ENCODE data around the gene PAIP1.

DNA sequence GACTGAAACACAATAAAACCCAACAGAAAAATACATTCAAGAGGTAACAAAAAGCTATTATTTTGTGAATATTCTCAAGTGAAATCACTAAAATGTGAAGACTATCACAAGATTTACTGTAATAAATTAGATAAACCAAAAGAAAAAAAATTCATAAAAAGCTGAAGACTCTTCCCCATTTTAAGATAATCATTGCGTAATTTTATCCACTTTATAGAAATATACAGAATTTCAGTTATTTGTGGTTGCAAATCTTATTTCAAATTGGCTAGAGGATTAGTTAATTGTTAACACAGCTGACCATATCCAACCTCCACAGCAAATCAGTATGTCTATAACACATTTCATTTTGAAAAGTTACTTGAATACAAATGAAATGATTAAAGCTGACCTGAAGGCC is 65.6 kb downstream of the PAIP1 start:
- TF ChIP-seq POLR2A (IDR thresholded peaks at IDR 0.05), result no peak
- TF ChIP-seq, protein P1, sequence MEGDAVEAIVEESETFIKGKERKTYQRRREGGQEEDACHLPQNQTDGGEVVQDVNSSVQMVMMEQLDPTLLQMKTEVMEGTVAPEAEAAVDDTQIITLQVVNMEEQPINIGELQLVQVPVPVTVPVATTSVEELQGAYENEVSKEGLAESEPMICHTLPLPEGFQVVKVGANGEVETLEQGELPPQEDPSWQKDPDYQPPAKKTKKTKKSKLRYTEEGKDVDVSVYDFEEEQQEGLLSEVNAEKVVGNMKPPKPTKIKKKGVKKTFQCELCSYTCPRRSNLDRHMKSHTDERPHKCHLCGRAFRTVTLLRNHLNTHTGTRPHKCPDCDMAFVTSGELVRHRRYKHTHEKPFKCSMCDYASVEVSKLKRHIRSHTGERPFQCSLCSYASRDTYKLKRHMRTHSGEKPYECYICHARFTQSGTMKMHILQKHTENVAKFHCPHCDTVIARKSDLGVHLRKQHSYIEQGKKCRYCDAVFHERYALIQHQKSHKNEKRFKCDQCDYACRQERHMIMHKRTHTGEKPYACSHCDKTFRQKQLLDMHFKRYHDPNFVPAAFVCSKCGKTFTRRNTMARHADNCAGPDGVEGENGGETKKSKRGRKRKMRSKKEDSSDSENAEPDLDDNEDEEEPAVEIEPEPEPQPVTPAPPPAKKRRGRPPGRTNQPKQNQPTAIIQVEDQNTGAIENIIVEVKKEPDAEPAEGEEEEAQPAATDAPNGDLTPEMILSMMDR (IDR thresholded peaks at IDR 0.05), result no peak

All from suprapubic skin (tissue), 3 donors.